GM19324 (cell line): ENCODE measurements around the gene PTGES2.

Source experiments
- ATAC-seq: cut with Tn5 transposase; IDR thresholded peaks from one replicate; pipeline ENCODE4 v1.9.1; 2021; ENCODE audit warnings: mild to moderate bottlenecking, moderate library complexity; ENCODE audit not compliant: unreplicated experiment, low FRiP score

PTGES2 gene

GRCh38 chr9:128127568-128127989 lies at the start of gene PTGES2:
TSS of gene PTGES2 (minus strand) at chr9:128127729. CDS start at chr9:128127717, 12 bp downstream.
- peak; percentile 53 for ATAC-seq

DNA sequence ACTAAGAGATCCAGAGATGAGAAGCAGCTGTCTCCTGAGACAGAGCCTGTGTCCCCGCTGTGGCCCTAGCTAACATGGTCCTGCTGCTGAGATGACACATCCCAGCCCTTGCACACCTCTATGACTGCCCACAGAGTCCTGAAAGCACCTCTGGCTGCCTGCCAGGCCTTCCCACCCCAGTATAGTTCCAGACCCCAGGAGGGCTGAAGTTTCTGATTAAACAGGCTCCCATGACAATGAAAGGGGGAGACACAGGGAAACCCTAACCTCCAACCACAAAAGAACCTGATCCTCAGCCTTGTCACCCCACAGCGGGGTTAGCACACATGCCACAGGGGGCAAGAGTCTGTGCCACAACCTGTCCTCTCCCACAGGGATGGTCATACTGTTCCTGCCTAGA lies 48.2 kb upstream of the PTGES2 start:
- no peak for ATAC-seq

- ATAC-seq, result no peak
Measured at GRCh38 chr9:128175102-128175563, 47.6 kb upstream of the PTGES2 start.

DNA sequence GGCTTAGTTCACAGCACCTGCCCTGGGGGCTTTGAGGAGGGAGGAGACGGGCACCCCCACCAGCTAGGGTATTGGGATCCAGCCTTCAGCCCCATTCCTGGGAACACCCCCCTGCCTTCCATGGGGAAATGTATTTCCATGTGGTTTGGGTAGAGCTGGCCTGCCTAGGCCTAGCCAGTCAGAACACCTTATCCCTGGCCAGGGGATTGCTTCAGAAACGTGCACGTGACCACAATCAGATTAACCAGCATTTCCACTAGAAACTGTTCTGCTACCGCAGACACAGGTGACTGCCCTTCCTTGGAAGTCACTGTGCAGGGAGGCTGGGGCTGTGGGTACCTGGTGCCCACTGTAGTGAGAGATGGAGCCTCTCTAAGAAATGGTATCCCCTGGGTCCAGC lies 46.5 kb upstream of the PTGES2 start:
- ATAC-seq, result no peak

DNA sequence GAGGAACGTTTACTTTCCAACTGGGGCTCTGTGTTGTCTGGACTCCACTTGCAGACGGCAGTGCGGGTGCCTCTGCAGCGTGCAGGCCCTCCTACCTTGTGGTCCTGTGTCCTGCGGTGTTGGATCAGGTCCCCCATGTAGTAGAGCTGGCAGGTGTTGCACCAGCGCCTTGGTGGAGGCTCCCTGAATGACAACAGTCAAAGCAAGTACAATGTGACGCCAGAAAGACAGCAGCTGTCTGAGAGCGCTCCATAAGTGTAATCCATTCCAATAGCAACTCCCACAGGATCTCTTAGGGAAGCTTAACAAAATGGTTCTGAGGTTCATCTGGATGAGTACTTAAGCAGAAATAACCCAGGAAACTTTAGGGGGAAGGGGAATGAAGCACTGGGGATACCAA lies 42.4 kb upstream of the PTGES2 start:
- ATAC-seq, result no peak

GRCh38 chr9:128169492-128169891 lies 42.0 kb upstream of the PTGES2 start:
- no peak for ATAC-seq

DNA sequence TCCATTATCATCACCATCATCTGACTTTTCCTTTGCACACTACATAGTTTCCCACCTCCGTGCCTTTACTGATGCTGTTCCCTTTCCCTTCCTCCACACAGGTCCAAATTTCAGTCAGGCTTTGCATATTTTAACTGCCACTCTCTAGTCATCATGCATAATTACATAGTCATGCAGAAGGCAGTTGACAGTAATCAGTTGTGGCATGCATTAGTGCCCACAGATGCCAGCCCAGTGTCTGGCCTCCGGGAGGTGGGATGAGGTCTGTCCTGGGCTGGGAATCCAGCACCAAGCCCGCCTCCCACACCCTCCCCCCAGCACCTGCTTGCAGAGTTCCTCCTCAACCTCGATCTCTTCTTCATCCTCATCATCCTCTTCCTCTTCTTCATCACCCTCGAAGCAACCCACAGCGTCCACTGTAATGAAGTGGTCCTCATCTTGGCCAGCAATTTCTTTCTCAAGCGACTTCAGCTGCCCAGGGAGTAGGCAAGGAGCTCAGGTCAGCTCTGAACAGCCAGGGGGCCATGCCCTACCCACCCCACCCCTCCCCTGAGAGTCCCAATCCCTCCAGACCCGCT lies 41.3 kb upstream of the PTGES2 start:
- ATAC-seq, result no peak

DNA sequence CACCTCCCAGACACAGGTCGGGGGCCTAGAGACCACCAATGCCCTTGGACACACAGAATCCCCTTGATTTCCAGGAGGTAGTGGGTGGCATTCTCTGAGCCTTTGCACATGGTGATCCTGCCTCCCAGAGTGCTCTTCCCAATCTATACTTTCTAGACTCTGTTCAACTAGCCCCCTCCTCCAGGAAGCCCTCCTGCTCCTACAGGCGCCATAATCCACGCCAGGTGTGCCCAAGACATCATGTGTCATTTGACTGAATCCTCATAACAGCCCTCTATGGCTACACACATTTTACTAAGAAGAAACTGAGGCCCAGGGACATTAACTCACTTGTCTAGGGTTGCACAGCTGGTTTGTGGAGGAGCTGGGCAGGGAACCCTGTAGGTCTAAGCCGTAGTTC lies 39.7 kb upstream of the PTGES2 start:
- ATAC-seq, result no peak

DNA sequence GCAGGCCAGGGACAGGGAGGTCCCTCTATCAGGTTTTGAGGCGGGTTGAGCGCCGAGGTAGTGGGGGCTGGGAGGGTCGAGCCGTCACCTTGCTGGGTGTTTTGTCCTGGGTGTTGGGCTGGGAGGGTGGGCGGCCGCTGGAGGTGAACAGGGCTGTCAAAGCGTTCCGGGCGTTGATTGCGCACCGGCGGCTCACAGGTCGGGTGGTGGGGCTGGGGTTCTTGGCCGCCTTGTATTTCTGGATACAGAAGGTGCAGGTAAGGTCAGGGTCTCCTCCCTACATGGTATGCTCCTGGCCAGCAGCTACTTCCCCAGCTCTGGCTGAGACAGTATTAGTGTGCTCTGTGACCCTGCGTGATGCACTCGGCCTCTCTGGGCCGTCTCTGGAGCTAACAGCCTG lies 38.6 kb upstream of the PTGES2 start:
- ATAC-seq, result no peak

- no peak for ATAC-seq
Measured at GRCh38 chr9:128164307-128164885, 36.9 kb upstream of the PTGES2 start.

- no peak for ATAC-seq
Measured at GRCh38 chr9:128163523-128164306, 36.2 kb upstream of the PTGES2 start.

DNA sequence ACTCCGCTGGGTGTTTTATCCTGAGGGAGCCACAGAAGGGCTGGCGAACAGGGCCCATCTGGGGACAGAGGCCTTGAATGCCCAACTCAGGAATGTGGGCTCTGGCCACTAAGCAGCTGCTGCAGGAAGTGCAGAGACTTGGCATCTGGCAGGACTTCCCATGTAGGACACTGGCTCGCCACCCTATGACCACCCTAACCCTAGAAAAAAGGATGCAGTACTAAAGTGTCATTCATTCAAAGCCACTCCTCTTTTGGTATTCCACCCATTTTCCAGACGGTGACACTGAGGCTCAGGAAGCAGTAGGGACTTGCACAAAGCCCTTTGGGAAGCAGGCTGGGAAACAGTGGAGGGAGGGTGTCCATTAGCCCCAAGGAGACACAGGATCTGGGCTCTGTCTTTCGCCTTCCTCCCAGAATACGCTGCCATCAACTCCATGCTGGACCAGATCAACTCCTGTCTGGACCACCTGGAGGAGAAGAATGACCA lies 35.5 kb upstream of the PTGES2 start:
- no peak for ATAC-seq

DNA sequence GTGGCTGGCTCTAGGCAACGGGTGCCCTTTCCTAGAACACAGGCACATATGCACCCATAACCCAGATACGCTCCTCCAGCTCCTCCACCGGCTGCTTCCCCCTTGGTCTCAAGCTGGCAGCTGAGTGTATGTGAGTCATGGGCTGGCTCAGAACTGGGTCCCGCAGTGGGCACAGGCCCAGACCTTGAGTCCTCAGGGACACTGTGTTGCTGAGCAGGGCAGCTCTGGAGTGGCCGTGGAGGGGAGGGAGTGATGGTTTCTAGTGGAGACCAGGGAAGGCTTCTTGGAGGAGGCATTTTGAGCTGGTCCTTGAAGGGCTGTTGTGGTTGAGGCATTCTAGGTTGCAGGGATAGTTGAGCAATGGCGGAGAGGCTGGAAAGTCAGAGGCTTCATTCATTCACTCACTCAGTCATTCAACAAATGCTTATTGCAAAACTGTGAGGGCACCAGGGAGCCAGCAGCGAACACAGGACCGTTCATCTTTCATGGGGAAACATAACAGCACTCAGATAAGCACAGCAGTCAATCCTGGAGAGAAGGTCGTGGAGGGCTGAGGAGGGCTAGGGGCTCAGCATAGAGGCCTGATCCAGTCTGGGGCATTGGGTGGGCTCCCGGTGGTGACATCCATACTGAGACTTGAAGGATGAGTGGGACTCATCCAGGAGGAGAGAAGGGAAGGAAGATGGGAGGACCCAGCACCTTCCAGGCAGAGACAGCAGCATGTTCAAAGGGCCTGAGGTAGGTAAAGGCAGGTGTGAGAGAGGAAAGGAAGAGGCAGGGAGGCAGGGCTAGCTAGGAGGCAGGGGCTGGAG lies 34.9 kb upstream of the PTGES2 start:
- ATAC-seq, result no peak

GRCh38 chr9:128161215-128161902 lies 33.8 kb upstream of the PTGES2 start:
- no peak for ATAC-seq

- ATAC-seq, result peak; percentile 4
Measured at GRCh38 chr9:128160603-128160987, 33.1 kb upstream of the PTGES2 start.

- ATAC-seq, result peak; percentile 78
Measured at GRCh38 chr9:128159784-128160602, 32.5 kb upstream of the PTGES2 start, which contains the start of gene BBLN. TSS of gene BBLN (plus strand) at chr9:128160265. CDS start at chr9:128160408, 143 bp downstream.

- ATAC-seq, result no peak
Measured at GRCh38 chr9:128159522-128159783, 31.9 kb upstream of the PTGES2 start.

DNA sequence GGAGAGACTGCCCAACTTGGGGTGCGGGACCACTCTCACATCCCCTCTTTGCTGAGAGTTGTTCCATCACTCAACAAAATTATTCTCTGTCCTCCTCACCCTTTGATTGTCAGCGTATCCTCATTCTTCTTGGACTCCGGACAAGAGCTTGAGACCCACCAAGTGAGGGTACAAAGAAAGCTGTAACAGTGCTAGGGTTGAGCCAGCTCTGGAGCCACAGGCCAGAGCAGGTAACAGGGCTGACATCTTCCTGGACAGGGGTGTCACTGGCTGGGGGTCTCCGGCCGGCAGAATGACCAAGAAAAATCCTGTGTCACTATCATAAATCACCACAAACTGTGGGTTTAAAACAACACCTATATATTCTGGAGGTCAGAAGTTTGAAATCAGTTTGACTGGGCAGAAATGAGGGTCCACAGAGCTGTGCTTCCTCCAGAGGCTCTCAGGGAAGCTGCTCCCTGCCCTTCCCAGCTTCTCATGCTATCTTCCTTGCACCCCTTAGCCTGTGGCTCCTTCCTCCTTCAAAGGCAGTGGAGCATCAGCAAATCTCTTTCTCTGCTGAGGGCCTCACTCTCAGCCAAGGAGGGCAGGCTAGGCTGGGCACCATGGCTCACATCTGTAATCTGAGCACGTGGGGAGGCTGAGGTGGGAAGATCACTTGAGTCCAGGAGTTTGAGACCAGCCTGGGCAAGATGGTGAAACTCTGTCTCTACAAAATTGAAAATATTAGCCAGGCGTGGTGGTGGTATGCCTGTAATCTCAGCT lies 28.4 kb upstream of the PTGES2 start:
- no peak for ATAC-seq
